Testis (tissue), 3 donors: ENCODE measurements around the gene NAV1. TPM values are rescaled to one million over a fixed set of nuclear protein-coding genes. Genes with fewer than 3 reads are reported as not detected.

Source experiments
- DNase-seq: peaks from one replicate; pipeline ENCODE4 v3.0.0-alpha.2; 2019
- H3K27ac ChIP-seq, 2 donors: fragments of 200-600 bp; sonication (generic); one replicate each; pipeline ENCODE4 v1.5.1; 2019
- H3K27me3 ChIP-seq: fragments of 200-600 bp; sonication (generic); one replicate; pipeline ENCODE4 v1.5.1; 2019
- H3K36me3 ChIP-seq: fragments of 200-600 bp; sonication (generic); one replicate; pipeline ENCODE4 v1.5.1; 2017; ENCODE audit warnings: low read depth; ENCODE audit errors: missing control alignments
- H3K4me1 ChIP-seq: fragments of 200-600 bp; sonication (generic); one replicate; pipeline ENCODE4 v1.5.1; 2019
- H3K4me3 ChIP-seq, 2 donors: fragments of 200-600 bp; sonication (generic); one replicate each; pipeline ENCODE4 v1.5.1; 2017 to 2019
- H3K9me3 ChIP-seq: fragments of 200-600 bp; sonication (generic); one replicate; pipeline ENCODE4 v1.5.1; 2017
- CTCF ChIP-seq, 3 experiments: fragments of 450-650 bp in 2 of 3; fragments of 200-600 bp in 1 of 3; sonication (generic) in 1 of 3; IDR thresholded peaks; one replicate each; pipeline ENCODE4 v1.5.1; 2016 to 2019; ENCODE audit warnings: antibody characterized with exemption in 3 of 3, mild to moderate bottlenecking in 2 of 3, moderate library complexity in 1 of 3
- POLR2A ChIP-seq: fragments of 450-650 bp; IDR thresholded peaks from one replicate; pipeline ENCODE4 v1.6.1; 2017; ENCODE audit warnings: antibody characterized with exemption, mild to moderate bottlenecking, moderate library complexity
- WGBS, 2 donors: methylation state at CpG; one replicate each; pipeline ENCODE4 v1.1.5; 2018; 5-methylcytosine and 5-hydroxymethylcytosine counted together
- intact Hi-C: fragments of 100-400 bp; cut with DNase I; formaldehyde crosslinking; loops from one replicate; pipeline ENCODE4 v1.15.1; 2023; ENCODE audit warnings: low total_unique reads
- polyA plus RNA-seq: library from polyadenylated mRNA; stranded (reverse); fragments of 350-450 nt; fragmentation: Illumina TruSeq; extraction: RNeasy Lipid Tissue Mini Kit (QIAGEN cat#74804); gene quantifications from one replicate; pipeline ENCODE4 v1.2.3, GENCODE V29; 2014; ENCODE audit warnings: low read depth, low replicate concordance; ENCODE audit not compliant: insufficient read depth
- total RNA-seq, 2 donors: library from RNA; depleted of rRNA; stranded (reverse); fragments of >200 nt; gene quantifications; one replicate each; pipeline ENCODE4 v1.2.3, GENCODE V29; 2016

The NAV1 gene
- total and polyA plus RNA-seq, 3 donors from 2014 or later, result 22.0 to 56.8 (median 52.5) TPM

GRCh38 chr1:201501144-201501543, 37.8 kb upstream of the NAV1 start:
- Histone ChIP-seq H3K4me3 (no peak overlapping the region), H3K36me3 (no peaks in the 10 kb centered on the region), H3K4me1 (peaks cover 33% of the 10 kb centered on the region), H3K27ac (peak overlapping the region; percentile 72 to 78), H3K27me3 (no peaks in the 10 kb centered on the region), H3K9me3 (no peaks in the 10 kb centered on the region)
- intact Hi-C loops, result no loop called here
- DNase-seq, result no peak
- TF ChIP-seq POLR2A, result no peak
- TF ChIP-seq CTCF (IDR thresholded peaks at IDR 0.05), result no peak
- WGBS, 2 donors, result 73 to 74% methylated on average over 7 to 8 of the region's 8 CpGs

- H3K4me3 ChIP-seq, result no peak overlapping the region
- DNase-seq, result no peak
- H3K4me1 ChIP-seq, result peaks cover 33% of the 10 kb centered on the region
These were observed 37.0 kb upstream of the NAV1 start for GRCh38 chr1:201501812-201502510.

GRCh38 chr1:201502511-201502857, 36.4 kb upstream of the NAV1 start:
- Histone ChIP-seq H3K27me3 (no peaks in the 10 kb centered on the region), H3K36me3 (no peaks in the 10 kb centered on the region), H3K4me1 (peaks cover 37% of the 10 kb centered on the region), H3K27ac (peak overlapping the region; percentile 39 to 92), H3K9me3 (no peaks in the 10 kb centered on the region), H3K4me3 (no peak overlapping the region)
- WGBS, 2 donors, result 85 to 88% methylated on average over 3 of the region's 3 CpGs
- intact Hi-C loops, result no loop called here
- TF ChIP-seq POLR2A (no peak), CTCF (IDR thresholded peaks at IDR 0.05) (no peak)
- DNase-seq, result no peak

More at GRCh38 chr1:201501812-201502510, 37.0 kb upstream of the NAV1 start:
- WGBS, 2 donors, result 78 to 83% methylated on average over 6 to 10 of the region's 10 CpGs
- no peaks in the 10 kb centered on the region for H3K36me3 ChIP-seq
- H3K27me3 ChIP-seq, result no peaks in the 10 kb centered on the region
- no peaks in the 10 kb centered on the region for H3K9me3 ChIP-seq
- intact Hi-C loops, result no loop called here
- peak overlapping the region; percentile 39 to 92 for H3K27ac ChIP-seq
- TF ChIP-seq POLR2A (no peak), CTCF (IDR thresholded peaks at IDR 0.05) (no peak)

- no peak overlapping the region for H3K4me3 ChIP-seq
- TF ChIP-seq POLR2A, result no peak
- no peak for TF ChIP-seq CTCF (IDR thresholded peaks at IDR 0.05)
- no peaks in the 10 kb centered on the region for H3K9me3 ChIP-seq
- no peaks in the 10 kb centered on the region for H3K27me3 ChIP-seq
- intact Hi-C loops, result no loop called here
- H3K36me3 ChIP-seq, result no peaks in the 10 kb centered on the region
- peak; percentile 61 for DNase-seq
- 41 to 47% methylated on average over 13 of the region's 13 CpGs for WGBS, 2 donors
- peaks cover 42% of the 10 kb centered on the region for H3K4me1 ChIP-seq
- H3K27ac ChIP-seq, result peak overlapping the region; percentile 44 to 92
These were observed 35.3 kb upstream of the NAV1 start for GRCh38 chr1:201503397-201504176.
